Measurements from ENCODE around the gene PAQR9. TPM values are rescaled to one million over a fixed set of nuclear protein-coding genes. Genes with fewer than 3 reads are reported as not detected.

PAQR9 gene
- total RNA-seq, 6 donors from 2014 or later, result not detected

GRCh38 chr3:142971431-142971830 lies 8.0 kb upstream of the PAQR9 start:
- TF ChIP-seq POLR2A (IDR thresholded peaks at IDR 0.05), result no peak
- no peak for TF ChIP-seq EP300 (IDR thresholded peaks at IDR 0.05)
- TF ChIP-seq POLR2AphosphoS5 (IDR thresholded peaks at IDR 0.05), result no peak
- no peak for TF ChIP-seq CTCF (IDR thresholded peaks at IDR 0.05)
- WGBS, 2 donors, result 73 to 82% methylated on average over 3 of the region's 3 CpGs
- no peak overlapping the region for H3K4me3 ChIP-seq
- no peaks in the 10 kb centered on the region for H3K27me3 ChIP-seq
- DNase-seq (no peak), ATAC-seq (ENCODE audit: low FRiP score in 2 of 2) (no peak)
- H3K36me3 ChIP-seq, result no peaks in the 10 kb centered on the region
- peaks cover 0 to under 1% (median 0%) of the 10 kb centered on the region in 4 donors for H3K4me1 ChIP-seq
- no peak overlapping the region for H3K27ac ChIP-seq
- H3K9me3 ChIP-seq, result no peaks in the 10 kb centered on the region

GRCh38 chr3:142968319-142969025 lies 5.0 kb upstream of the PAQR9 start:
- TF ChIP-seq CTCF (IDR thresholded peaks at IDR 0.05) (no peak), POLR2A (IDR thresholded peaks at IDR 0.05) (no peak), POLR2AphosphoS5 (IDR thresholded peaks at IDR 0.05) (no peak), EP300 (IDR thresholded peaks at IDR 0.05) (no peak)
- H3K4me3 ChIP-seq, result no peak overlapping the region
- H3K9me3 ChIP-seq, result no peaks in the 10 kb centered on the region
- DNase-seq (no peak), ATAC-seq (ENCODE audit: low FRiP score in 2 of 2) (no peak)
- H3K27me3 ChIP-seq, result peaks cover 0 to 13% (median 6%) of the 10 kb centered on the region in 4 donors
- no peak overlapping the region for H3K27ac ChIP-seq
- 77 to 85% methylated on average over 4 of the region's 4 CpGs for WGBS, 2 donors
- peaks cover 4 to 8% (median 6%) of the 10 kb centered on the region in 4 donors for H3K4me1 ChIP-seq
- H3K36me3 ChIP-seq, result no peaks in the 10 kb centered on the region

- Histone ChIP-seq H3K27ac (no peak overlapping the region), H3K27me3 (peaks cover 0 to 29% (median 17%) of the 10 kb centered on the region in 4 donors), H3K36me3 (no peaks in the 10 kb centered on the region), H3K4me1 (peaks cover 9 to 19% (median 12%) of the 10 kb centered on the region in 4 donors), H3K9me3 (no peaks in the 10 kb centered on the region), H3K4me3 (no peak overlapping the region)
- ATAC-seq (ENCODE audit: low FRiP score in 2 of 2) (no peak), DNase-seq (no peak)
- WGBS, 2 donors, result 89 to 98% methylated on average over 2 of the region's 2 CpGs
- TF ChIP-seq CTCF (IDR thresholded peaks at IDR 0.05), result no peak
- no peak for TF ChIP-seq EP300 (IDR thresholded peaks at IDR 0.05)
- no peak for TF ChIP-seq POLR2AphosphoS5 (IDR thresholded peaks at IDR 0.05)
- TF ChIP-seq POLR2A (IDR thresholded peaks at IDR 0.05), result no peak
Observed at GRCh38 chr3:142966808-142967207, 3.3 kb upstream of the PAQR9 start.

GRCh38 chr3:142965581-142965980 lies 2.1 kb upstream of the PAQR9 start:
- Histone ChIP-seq H3K9me3 (no peaks in the 10 kb centered on the region), H3K4me1 (peaks cover 9 to 19% (median 12%) of the 10 kb centered on the region in 4 donors), H3K36me3 (no peaks in the 10 kb centered on the region), H3K4me3 (no peak overlapping the region), H3K27me3 (peaks cover 0 to 33% (median 17%) of the 10 kb centered on the region in 4 donors), H3K27ac (no peak overlapping the region)
- DNase-seq (no peak), ATAC-seq (ENCODE audit: low FRiP score in 2 of 2) (no peak)
- TF ChIP-seq POLR2A (IDR thresholded peaks at IDR 0.05) (no peak), CTCF (IDR thresholded peaks at IDR 0.05) (no peak), EP300 (IDR thresholded peaks at IDR 0.05) (no peak), POLR2AphosphoS5 (IDR thresholded peaks at IDR 0.05) (no peak)
- WGBS, 2 donors, result 66 to 67% methylated on average over 3 of the region's 3 CpGs

- TF ChIP-seq POLR2A (IDR thresholded peaks at IDR 0.05), result no peak
- TF ChIP-seq EP300 (IDR thresholded peaks at IDR 0.05), result no peak
- no peak for TF ChIP-seq CTCF (IDR thresholded peaks at IDR 0.05)
- no peak for TF ChIP-seq POLR2AphosphoS5 (IDR thresholded peaks at IDR 0.05)
- WGBS, 2 donors, result 0% methylated on average over 29 of the region's 35 CpGs; no CpG with 5 or more reads in 1 of the 2 donors
- DNase-seq (no peak), ATAC-seq (ENCODE audit: low FRiP score in 2 of 2) (peak in 1 of 2 donors; percentile 55)
- peaks cover 0 to 33% (median 17%) of the 10 kb centered on the region in 4 donors for H3K27me3 ChIP-seq
- H3K36me3 ChIP-seq, result no peaks in the 10 kb centered on the region
- peak overlapping the region in 3 of 4 donors; percentile 48 to 62 (median 53) for H3K4me3 ChIP-seq
- no peaks in the 10 kb centered on the region for H3K9me3 ChIP-seq
- no peak overlapping the region for H3K27ac ChIP-seq
- peaks cover 9 to 19% (median 12%) of the 10 kb centered on the region in 4 donors for H3K4me1 ChIP-seq
Observed at GRCh38 chr3:142963234-142963515, 299 bp downstream of the PAQR9 start.

Measured in upper lobe of left lung (tissue), 6 donors.